ENCODE measurements around the gene MAPK1. TPM values are rescaled to one million over a fixed set of nuclear protein-coding genes. Genes with fewer than 3 reads are reported as not detected.

Gene MAPK1
- total RNA-seq, 6 experiments from 2014 or later, result 140 to 178 (median 160) TPM

- TF ChIP-seq CTCF (IDR thresholded peaks at IDR 0.05), result no peak
- Mint-ChIP-seq H3K4me3 (no peak overlapping the region), H3K27ac (peak overlapping the region; percentile 34; the same call in 1 of the 2 replicates), H3K9me3 (no peaks in the 10 kb centered on the region; the same call in 1 of the 2 replicates), H3K27me3 (ENCODE audit: insufficient read depth) (no peaks in the 10 kb centered on the region; the same call in 1 of the 2 replicates), H3K36me3 (ENCODE audit: low read depth) (peaks cover 14% of the 10 kb centered on the region), H3K4me1 (ENCODE audit: low read depth) (peaks cover 28% of the 10 kb centered on the region)
- DNase-seq, result peak; percentile 44
Measured at GRCh38 chr22:21778705-21779363, 88.6 kb downstream of the MAPK1 start.

- Mint-ChIP-seq H3K36me3 (ENCODE audit: low read depth) (peaks cover 28% of the 10 kb centered on the region), H3K4me3 (no peak overlapping the region), H3K4me1 (ENCODE audit: low read depth) (peaks cover 5% of the 10 kb centered on the region; the same call in 1 of the 2 replicates), H3K9me3 (no peaks in the 10 kb centered on the region; the same call in 1 of the 2 replicates), H3K27ac (no peak overlapping the region), H3K27me3 (ENCODE audit: insufficient read depth) (peaks cover 2% of the 10 kb centered on the region; the same call in 1 of the 2 replicates)
- DNase-seq, result no peak
- no peak for TF ChIP-seq CTCF (IDR thresholded peaks at IDR 0.05)
Measured at GRCh38 chr22:21771631-21771976, 95.8 kb downstream of the MAPK1 start.

GRCh38 chr22:21768435-21768834 is 99.0 kb downstream of the MAPK1 start:
- no peaks in the 10 kb centered on the region for H3K9me3 Mint-ChIP-seq
- H3K4me3 Mint-ChIP-seq, result no peak overlapping the region
- DNase-seq, result no peak
- H3K27ac Mint-ChIP-seq, result no peak overlapping the region
- no peak for TF ChIP-seq CTCF (IDR thresholded peaks at IDR 0.05)
- peaks cover 2% of the 10 kb centered on the region; the same call in 1 of the 2 replicates for H3K27me3 Mint-ChIP-seq (ENCODE audit: insufficient read depth)
- no peaks in the 10 kb centered on the region for H3K4me1 Mint-ChIP-seq (ENCODE audit: low read depth)
- peaks cover 29% of the 10 kb centered on the region for H3K36me3 Mint-ChIP-seq (ENCODE audit: low read depth)

GRCh38 chr22:21766691-21767462 is 100.6 kb downstream of the MAPK1 start:
- no peak for TF ChIP-seq CTCF (IDR thresholded peaks at IDR 0.05)
- H3K36me3 Mint-ChIP-seq (ENCODE audit: low read depth), result peaks cover 25% of the 10 kb centered on the region
- no peaks in the 10 kb centered on the region for H3K4me1 Mint-ChIP-seq (ENCODE audit: low read depth)
- H3K27ac Mint-ChIP-seq, result no peak overlapping the region
- H3K27me3 Mint-ChIP-seq (ENCODE audit: insufficient read depth), result peaks cover 2% of the 10 kb centered on the region; the same call in 1 of the 2 replicates
- H3K4me3 Mint-ChIP-seq, result no peak overlapping the region
- DNase-seq, result no peak
- H3K9me3 Mint-ChIP-seq, result no peaks in the 10 kb centered on the region

GRCh38 chr22:21765909-21766529 is 101.4 kb downstream of the MAPK1 start:
- Mint-ChIP-seq H3K4me3 (no peak overlapping the region), H3K27ac (no peak overlapping the region), H3K9me3 (no peaks in the 10 kb centered on the region), H3K27me3 (ENCODE audit: insufficient read depth) (peaks cover 2% of the 10 kb centered on the region; the same call in 1 of the 2 replicates), H3K4me1 (ENCODE audit: low read depth) (peaks cover 7% of the 10 kb centered on the region), H3K36me3 (ENCODE audit: low read depth) (peaks cover 25% of the 10 kb centered on the region)
- no peak for DNase-seq
- TF ChIP-seq CTCF (IDR thresholded peaks at IDR 0.05), result no peak
